ENCODE measurements around the gene SIPA1L3. TPM values are rescaled to one million over a fixed set of nuclear protein-coding genes. Genes with fewer than 3 reads are reported as not detected.
A peak's percentile ranks its signal among the peaks of the same experiment; 100 is the strongest.

Gene SIPA1L3
- total RNA-seq, 2 experiments from 2014 or later, result 15.5 to 17.7 TPM

GRCh38 chr19:38006361-38007045 is 99.5 kb downstream of the SIPA1L3 start:
- ATAC-seq (ENCODE audit: poor library complexity) (no peak), DNase-seq (no peak)
- no peak overlapping the region for H3K27ac ChIP-seq (ENCODE audit: low read depth in 1 of 2, low read length in 2 of 2)
- no peaks in the 10 kb centered on the region for H3K27me3 Mint-ChIP-seq
- POLR2A ChIA-PET, result no interaction called here
- TF ChIP-seq, protein P1, sequence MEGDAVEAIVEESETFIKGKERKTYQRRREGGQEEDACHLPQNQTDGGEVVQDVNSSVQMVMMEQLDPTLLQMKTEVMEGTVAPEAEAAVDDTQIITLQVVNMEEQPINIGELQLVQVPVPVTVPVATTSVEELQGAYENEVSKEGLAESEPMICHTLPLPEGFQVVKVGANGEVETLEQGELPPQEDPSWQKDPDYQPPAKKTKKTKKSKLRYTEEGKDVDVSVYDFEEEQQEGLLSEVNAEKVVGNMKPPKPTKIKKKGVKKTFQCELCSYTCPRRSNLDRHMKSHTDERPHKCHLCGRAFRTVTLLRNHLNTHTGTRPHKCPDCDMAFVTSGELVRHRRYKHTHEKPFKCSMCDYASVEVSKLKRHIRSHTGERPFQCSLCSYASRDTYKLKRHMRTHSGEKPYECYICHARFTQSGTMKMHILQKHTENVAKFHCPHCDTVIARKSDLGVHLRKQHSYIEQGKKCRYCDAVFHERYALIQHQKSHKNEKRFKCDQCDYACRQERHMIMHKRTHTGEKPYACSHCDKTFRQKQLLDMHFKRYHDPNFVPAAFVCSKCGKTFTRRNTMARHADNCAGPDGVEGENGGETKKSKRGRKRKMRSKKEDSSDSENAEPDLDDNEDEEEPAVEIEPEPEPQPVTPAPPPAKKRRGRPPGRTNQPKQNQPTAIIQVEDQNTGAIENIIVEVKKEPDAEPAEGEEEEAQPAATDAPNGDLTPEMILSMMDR (IDR thresholded peaks at IDR 0.05), result no peak
- intact Hi-C loops (cut with DNase I, micrococcal nuclease), result no loop called here
- H3K27me3 ChIP-seq (ENCODE audit: control insufficient read depth in 1 of 2, insufficient read depth in 2 of 2, low read length in 2 of 2), result no peaks in the 10 kb centered on the region
- CTCF ChIA-PET, result no interaction called here
- peaks cover 17% of the 10 kb centered on the region for H3K4me1 Mint-ChIP-seq (ENCODE audit: low read depth)
- no peak overlapping the region for H3K4me3 ChIP-seq (ENCODE audit: low read length)
- no peaks in the 10 kb centered on the region for H3K9me3 ChIP-seq (ENCODE audit: control insufficient read depth in 1 of 2, insufficient read depth in 1 of 2, low read length in 2 of 2)
- H3K36me3 Mint-ChIP-seq (ENCODE audit: low read depth), result no peaks in the 10 kb centered on the region
- no peaks in the 10 kb centered on the region for H3K36me3 ChIP-seq (ENCODE audit: insufficient read depth, low read length)
- peaks cover 13% of the 10 kb centered on the region for H3K4me1 ChIP-seq (ENCODE audit: insufficient read depth, low read length)
- H3K9me3 Mint-ChIP-seq, result no peaks in the 10 kb centered on the region
- H3K27ac Mint-ChIP-seq, result peak overlapping the region; percentile 21
- H3K4me3 Mint-ChIP-seq, result no peak overlapping the region

- no peaks in the 10 kb centered on the region for H3K27me3 ChIP-seq (ENCODE audit: control insufficient read depth in 1 of 2, insufficient read depth in 2 of 2, low read length in 2 of 2)
- Mint-ChIP-seq H3K4me1 (ENCODE audit: low read depth) (peaks cover 13% of the 10 kb centered on the region), H3K4me3 (no peak overlapping the region), H3K27me3 (no peaks in the 10 kb centered on the region), H3K9me3 (no peaks in the 10 kb centered on the region), H3K36me3 (ENCODE audit: low read depth) (no peaks in the 10 kb centered on the region), H3K27ac (no peak overlapping the region)
- ATAC-seq (ENCODE audit: poor library complexity), result no peak
- H3K4me3 ChIP-seq (ENCODE audit: low read length), result no peak overlapping the region
- TF ChIP-seq, protein P1 (IDR thresholded peaks at IDR 0.05), result no peak
- intact Hi-C loops (cut with DNase I, micrococcal nuclease), result no loop called here
- DNase-seq, result no peak
- ChIA-PET POLR2A (no interaction called here), CTCF (no interaction called here)
- no peaks in the 10 kb centered on the region for H3K9me3 ChIP-seq (ENCODE audit: control insufficient read depth in 1 of 2, insufficient read depth in 1 of 2, low read length in 2 of 2)
- no peaks in the 10 kb centered on the region for H3K36me3 ChIP-seq (ENCODE audit: insufficient read depth, low read length)
- H3K4me1 ChIP-seq (ENCODE audit: insufficient read depth, low read length), result no peaks in the 10 kb centered on the region
- no peak overlapping the region for H3K27ac ChIP-seq (ENCODE audit: low read depth in 1 of 2, low read length in 2 of 2)
These were observed 102.7 kb downstream of the SIPA1L3 start for GRCh38 chr19:38009650-38010242.

DNA sequence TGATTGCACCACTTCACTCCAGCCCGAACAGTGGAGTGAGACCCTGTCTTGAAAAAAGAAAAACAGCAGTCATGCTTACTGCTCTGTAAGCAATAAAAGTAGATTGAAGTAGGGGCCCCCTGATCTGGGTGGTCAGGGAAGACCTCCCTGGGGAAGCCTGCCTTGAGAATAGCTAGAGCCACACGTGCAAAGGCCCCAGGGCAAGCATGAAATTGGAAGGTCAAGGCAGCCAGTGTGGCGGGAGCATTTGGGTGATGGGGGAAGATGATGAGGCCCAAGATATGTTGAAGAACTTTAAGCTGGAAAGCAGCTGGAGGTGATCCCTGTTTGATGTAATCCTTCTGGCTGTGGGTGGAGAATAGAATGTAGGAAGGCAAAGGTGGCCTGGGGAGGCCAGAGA is 104.4 kb downstream of the SIPA1L3 start:
- Histone ChIP-seq H3K27ac (ENCODE audit: low read depth in 1 of 2, low read length in 2 of 2) (no peak overlapping the region), H3K4me3 (ENCODE audit: low read length) (no peak overlapping the region), H3K36me3 (ENCODE audit: insufficient read depth, low read length) (no peaks in the 10 kb centered on the region), H3K9me3 (ENCODE audit: control insufficient read depth in 1 of 2, insufficient read depth in 1 of 2, low read length in 2 of 2) (no peaks in the 10 kb centered on the region), H3K4me1 (ENCODE audit: insufficient read depth, low read length) (no peaks in the 10 kb centered on the region), H3K27me3 (ENCODE audit: control insufficient read depth in 1 of 2, insufficient read depth in 2 of 2, low read length in 2 of 2) (no peaks in the 10 kb centered on the region)
- ATAC-seq (ENCODE audit: poor library complexity) (no peak), DNase-seq (no peak)
- Mint-ChIP-seq H3K9me3 (no peaks in the 10 kb centered on the region), H3K36me3 (ENCODE audit: low read depth) (no peaks in the 10 kb centered on the region), H3K4me3 (no peak overlapping the region), H3K27me3 (no peaks in the 10 kb centered on the region), H3K27ac (no peak overlapping the region), H3K4me1 (ENCODE audit: low read depth) (peaks cover 13% of the 10 kb centered on the region)
- intact Hi-C loops (cut with DNase I, micrococcal nuclease), result no loop called here
- POLR2A ChIA-PET, result no interaction called here
- CTCF ChIA-PET, result no interaction called here
- TF ChIP-seq, protein P1 (IDR thresholded peaks at IDR 0.05), result no peak
